Activated CD8-positive, alpha-beta T cell treated with anti-CD3 and anti-CD28 coated beads for 36 hours (primary cell): Measurements from ENCODE around the gene SCP2. TPM values are rescaled to one million over a fixed set of nuclear protein-coding genes. Genes with fewer than 3 reads are reported as not detected.

Source experiments
- ATAC-seq: fragments of 200-7000 bp; cut with Tn5 transposase; one replicate; pipeline ENCODE4 v1.10.0; 2021; ENCODE audit warnings: mild to moderate bottlenecking, moderate library complexity
- CTCF ChIA-PET: fragments of 350-600 bp; sonication (Branson Sonifier 250); formaldehyde crosslinking; loops from one replicate; lab custom pipeline; 2021; ENCODE audit warnings: antibody characterized with exemption; lab: Charles Lee
- POLR2A ChIA-PET: fragments of 350-600 bp; sonication (Branson Sonifier 250); formaldehyde crosslinking; loops from one replicate; lab custom pipeline; 2021; ENCODE audit warnings: antibody characterized with exemption; lab: Charles Lee
- DNase-seq: peaks from one replicate; pipeline ENCODE4 v3.0.0-alpha.2; 2020
- H3K27ac Mint-ChIP-seq: one replicate; pipeline ENCODE4 v1.8.0; 2021; ENCODE audit warnings: mild to moderate bottlenecking, mixed read lengths
- H3K27me3 Mint-ChIP-seq: one replicate; pipeline ENCODE4 v1.8.0; 2021; ENCODE audit warnings: mixed read lengths
- H3K36me3 Mint-ChIP-seq: one replicate; pipeline ENCODE4 v1.8.0; 2021; ENCODE audit warnings: low read depth, mixed read lengths
- H3K4me1 Mint-ChIP-seq: one replicate; pipeline ENCODE4 v1.8.0; 2021; ENCODE audit warnings: low read depth, mixed read lengths
- H3K4me3 Mint-ChIP-seq: one replicate; pipeline ENCODE4 v1.8.0; 2021; ENCODE audit warnings: mild to moderate bottlenecking, moderate library complexity, mixed read lengths
- H3K9me3 Mint-ChIP-seq: one replicate; pipeline ENCODE4 v1.8.0; 2021; ENCODE audit warnings: mixed read lengths
- CTCF ChIP-seq: fragments of 200-600 bp; IDR thresholded peaks from one replicate; pipeline ENCODE4 v1.8.0; 2022; ENCODE audit warnings: antibody characterized with exemption, mild to moderate bottlenecking
- intact Hi-C: fragments of 100-400 bp; cut with micrococcal nuclease; formaldehyde crosslinking; loops from one replicate; pipeline ENCODE4 v1.10.0; 2022
- total RNA-seq, 2 experiments: library from RNA; stranded (reverse); gene quantifications; one replicate each; pipeline ENCODE4 v1.2.3, GENCODE V29; 2021

The SCP2 gene
- total RNA-seq, 2 experiments from 2014 or later: 60.7 to 66.8 TPM

- Mint-ChIP-seq H3K4me3 (no peak overlapping the region), H3K27me3 (peaks cover 21% of the 10 kb centered on the region), H3K9me3 (no peaks in the 10 kb centered on the region), H3K27ac (no peak overlapping the region), H3K36me3 (no peaks in the 10 kb centered on the region), H3K4me1 (peaks cover 4% of the 10 kb centered on the region)
- DNase-seq (no peak), ATAC-seq (no peak)
- no peak for TF ChIP-seq CTCF
- ChIA-PET POLR2A (no interaction called here), CTCF (no interaction called here)
- intact Hi-C loops: no loop called here
These were observed 139.4 kb downstream of the SCP2 start for GRCh38 chr1:53066488-53066887.

GRCh38 chr1:53066891-53067738 is 140.0 kb downstream of the SCP2 start:
- ChIA-PET CTCF (no interaction called here), POLR2A (no interaction called here)
- Mint-ChIP-seq H3K4me1 (peaks cover 4% of the 10 kb centered on the region), H3K9me3 (no peaks in the 10 kb centered on the region), H3K27ac (no peak overlapping the region), H3K4me3 (no peak overlapping the region), H3K36me3 (no peaks in the 10 kb centered on the region), H3K27me3 (peaks cover 17% of the 10 kb centered on the region)
- no peak for TF ChIP-seq CTCF
- intact Hi-C loops: no loop called here
- DNase-seq (no peak), ATAC-seq (no peak)

GRCh38 chr1:53067886-53068285 is 140.8 kb downstream of the SCP2 start:
- DNase-seq: no peak
- H3K27me3 Mint-ChIP-seq: peaks cover 13% of the 10 kb centered on the region
- no peaks in the 10 kb centered on the region for H3K9me3 Mint-ChIP-seq
- no peak for ATAC-seq
- H3K4me3 Mint-ChIP-seq: no peak overlapping the region
- intact Hi-C loops: no loop called here
- no peak overlapping the region for H3K27ac Mint-ChIP-seq
- no peak for TF ChIP-seq CTCF
- H3K4me1 Mint-ChIP-seq: peaks cover 4% of the 10 kb centered on the region
- ChIA-PET POLR2A (no interaction called here), CTCF (interaction anchor here (1.3 kb wide), 1 partner anchor 9 kb away, joined by 4 read pairs; no protein-coding TSS in a partner anchor)
- no peaks in the 10 kb centered on the region for H3K36me3 Mint-ChIP-seq

GRCh38 chr1:53068314-53069099 is 141.4 kb downstream of the SCP2 start:
- H3K27me3 Mint-ChIP-seq: peaks cover 7% of the 10 kb centered on the region
- no peaks in the 10 kb centered on the region for H3K4me1 Mint-ChIP-seq
- no peak overlapping the region for H3K27ac Mint-ChIP-seq
- CTCF ChIA-PET: interaction anchor here (1.3 kb wide), 1 partner anchor 8 kb away, joined by 4 read pairs; no protein-coding TSS in a partner anchor
- H3K9me3 Mint-ChIP-seq: no peaks in the 10 kb centered on the region
- no peak overlapping the region for H3K4me3 Mint-ChIP-seq
- no peak for ATAC-seq
- DNase-seq: no peak
- POLR2A ChIA-PET: interaction anchor here (0.9 kb wide), 1 partner anchor 8 kb away, joined by 3 read pairs; no protein-coding TSS in a partner anchor
- H3K36me3 Mint-ChIP-seq: no peaks in the 10 kb centered on the region
- no peak for TF ChIP-seq CTCF
- intact Hi-C loops: no loop called here
